ENCODE results near the gene XRCC3.

The XRCC3 gene

DNA sequence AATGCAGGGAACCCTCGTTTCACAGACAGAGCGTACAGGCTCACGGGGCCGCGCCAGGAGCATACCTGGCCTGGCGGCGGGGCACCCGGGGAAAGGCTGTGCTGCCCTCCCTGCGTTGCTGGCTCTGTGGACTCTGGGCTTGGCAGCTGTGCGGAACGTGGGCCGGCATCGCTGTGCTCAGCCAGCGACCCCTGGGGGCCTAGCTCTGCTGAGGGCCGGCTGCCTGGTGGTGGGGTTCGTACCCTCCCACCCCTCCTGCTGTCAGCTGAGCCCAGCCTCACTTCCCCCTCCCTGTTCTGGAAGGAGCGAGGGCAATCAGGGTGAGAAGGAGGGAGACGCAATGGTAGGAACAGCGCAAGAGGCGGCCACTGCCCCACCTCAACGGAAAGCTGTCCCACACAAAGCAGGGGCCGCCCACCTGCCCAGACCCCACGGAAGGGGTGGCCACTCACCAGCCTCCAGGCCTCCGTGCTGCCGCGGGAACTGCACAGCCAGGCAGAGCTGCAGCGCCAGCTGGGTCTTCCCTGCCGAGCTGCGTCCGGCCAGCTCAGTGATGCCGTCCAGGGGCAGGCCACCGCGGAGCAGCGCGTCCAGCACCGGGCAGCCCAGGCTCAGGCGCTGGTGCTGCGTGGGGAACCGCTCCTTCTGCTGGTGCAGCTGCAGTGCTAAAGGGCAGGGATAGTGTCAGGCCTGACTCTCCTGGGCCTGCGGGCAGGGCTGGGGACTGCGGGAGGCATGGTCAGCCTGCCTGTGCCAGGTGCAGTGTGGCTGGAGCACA is 8.5 kb downstream of the XRCC3 start:
- no peak for DNase-seq (ENCODE audit: low read depth)

DNA sequence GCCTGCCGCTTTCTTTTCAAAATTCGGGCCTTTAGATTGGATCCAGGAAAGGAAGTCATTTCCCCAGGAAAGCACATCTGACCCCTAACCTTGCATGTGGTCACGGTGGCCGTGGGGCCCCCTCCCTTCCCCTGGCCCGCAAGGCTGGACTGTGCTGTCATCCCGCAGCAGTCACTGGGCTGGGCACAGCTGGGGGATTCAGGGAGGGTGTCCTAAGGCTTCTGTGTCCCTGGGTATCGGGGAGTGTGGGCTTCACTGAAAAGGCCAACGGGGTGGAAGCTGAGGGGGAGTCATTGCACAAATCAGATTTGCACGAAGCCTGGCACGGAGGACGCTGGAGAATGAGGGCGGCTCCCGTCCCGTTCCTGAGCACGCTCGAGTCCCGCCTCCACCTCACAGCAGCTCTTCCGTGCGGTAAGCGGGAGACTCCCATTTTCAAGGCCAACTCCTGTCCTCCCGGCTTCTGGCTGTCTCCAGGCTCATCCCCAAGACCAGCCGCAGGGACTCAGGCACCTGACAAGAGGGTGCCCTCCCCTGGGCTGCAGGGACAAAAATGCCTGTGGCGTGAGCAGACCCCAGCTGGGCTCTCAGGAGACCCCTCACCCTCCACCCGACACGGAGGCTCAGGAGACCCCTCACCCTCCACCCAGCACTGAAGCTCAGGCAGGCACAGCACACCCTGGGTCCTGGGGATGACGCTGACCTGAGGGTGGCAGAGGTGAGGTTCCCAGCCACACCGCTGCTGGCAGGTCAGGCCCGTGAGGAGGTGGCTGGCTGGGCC is 9.6 kb downstream of the XRCC3 start:
- DNase-seq (ENCODE audit: low read depth), result no peak

DNA sequence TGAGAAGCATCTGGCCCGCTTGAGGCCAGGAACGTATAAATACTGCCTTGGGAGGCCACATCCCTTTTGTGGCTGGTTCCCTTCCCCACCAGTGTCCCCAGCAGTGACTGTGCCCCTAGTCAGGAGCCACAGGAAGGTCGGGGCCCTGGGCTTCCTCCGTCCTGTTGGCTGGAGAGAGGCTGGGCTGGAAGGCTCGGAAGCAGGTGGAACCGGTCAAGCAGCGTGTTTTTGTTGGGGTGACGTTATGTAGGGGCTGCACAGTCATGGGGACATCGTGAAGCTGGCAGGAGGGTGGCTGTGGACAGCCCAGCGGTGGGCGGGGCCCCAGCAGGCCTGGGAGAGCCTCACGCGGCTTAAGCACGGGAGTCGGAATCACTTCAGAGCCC is 10.1 kb downstream of the XRCC3 start:
- DNase-seq (ENCODE audit: low read depth), result no peak

DNA sequence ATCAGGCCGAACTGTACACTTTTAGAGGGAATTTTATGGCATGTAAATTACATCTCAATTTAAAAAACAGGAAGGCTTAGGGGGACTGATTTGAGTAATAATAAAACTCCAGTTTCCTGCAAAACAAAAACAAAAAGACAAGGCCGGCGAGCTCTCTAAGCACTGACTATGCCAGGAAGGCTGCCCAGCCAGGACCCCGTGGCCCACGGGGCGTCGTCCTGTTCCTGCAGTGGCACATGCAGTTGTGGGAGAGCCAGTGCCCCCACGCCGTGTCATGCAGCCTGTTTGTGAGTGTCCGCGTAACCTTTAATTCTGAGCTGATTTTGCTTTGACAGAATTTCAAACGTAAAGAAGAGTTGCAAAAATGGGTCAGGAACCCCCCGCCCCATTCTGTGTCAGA is 10.5 kb downstream of the XRCC3 start:
- DNase-seq (ENCODE audit: low read depth), result no peak

DNA sequence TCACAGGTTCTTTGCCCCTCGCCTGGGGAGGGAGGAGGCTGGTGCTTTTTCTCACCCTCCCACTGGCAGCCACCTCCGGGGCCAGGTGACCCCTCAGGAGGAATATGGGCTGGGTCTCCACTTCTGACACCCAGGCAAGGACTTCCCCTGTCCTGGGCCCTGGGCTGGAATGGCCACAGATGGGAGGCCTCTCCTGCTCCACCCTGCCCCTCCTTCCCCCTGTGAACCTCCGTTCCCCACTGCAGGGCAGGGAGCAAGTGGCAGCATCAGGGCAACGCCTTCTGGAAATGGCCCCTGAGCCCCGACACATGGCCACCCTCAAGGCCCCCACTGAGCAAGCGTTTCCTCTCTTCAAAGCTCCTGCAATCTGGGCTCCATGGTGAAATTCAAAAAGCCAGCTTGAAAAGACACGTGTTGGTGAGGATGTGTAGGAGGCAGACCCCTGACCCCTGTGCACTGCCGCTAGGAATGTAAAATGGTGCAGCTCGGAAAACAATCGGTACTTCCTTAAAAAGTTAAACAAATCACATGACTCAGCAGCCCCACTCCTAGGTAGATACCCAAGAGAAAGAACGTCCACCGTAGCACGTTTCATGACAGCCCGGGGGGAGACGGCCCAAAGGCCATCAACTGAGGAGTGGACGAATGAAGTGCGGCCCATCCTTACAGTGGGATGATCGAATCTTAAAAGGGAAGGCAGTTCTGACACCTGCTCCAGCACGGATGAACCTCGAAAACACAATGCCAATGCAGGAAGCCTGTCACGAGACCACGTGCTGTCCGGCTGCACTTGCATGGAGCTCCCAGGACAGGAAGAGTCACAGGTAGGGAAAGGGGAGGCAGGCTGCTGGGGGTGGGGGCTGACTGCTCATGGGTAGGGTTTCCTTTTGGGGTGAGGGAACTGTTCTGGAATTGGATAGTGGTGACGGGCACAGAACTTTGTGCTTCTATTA is 11.5 kb downstream of the XRCC3 start:
- DNase-seq (ENCODE audit: low read depth), result no peak

DNA sequence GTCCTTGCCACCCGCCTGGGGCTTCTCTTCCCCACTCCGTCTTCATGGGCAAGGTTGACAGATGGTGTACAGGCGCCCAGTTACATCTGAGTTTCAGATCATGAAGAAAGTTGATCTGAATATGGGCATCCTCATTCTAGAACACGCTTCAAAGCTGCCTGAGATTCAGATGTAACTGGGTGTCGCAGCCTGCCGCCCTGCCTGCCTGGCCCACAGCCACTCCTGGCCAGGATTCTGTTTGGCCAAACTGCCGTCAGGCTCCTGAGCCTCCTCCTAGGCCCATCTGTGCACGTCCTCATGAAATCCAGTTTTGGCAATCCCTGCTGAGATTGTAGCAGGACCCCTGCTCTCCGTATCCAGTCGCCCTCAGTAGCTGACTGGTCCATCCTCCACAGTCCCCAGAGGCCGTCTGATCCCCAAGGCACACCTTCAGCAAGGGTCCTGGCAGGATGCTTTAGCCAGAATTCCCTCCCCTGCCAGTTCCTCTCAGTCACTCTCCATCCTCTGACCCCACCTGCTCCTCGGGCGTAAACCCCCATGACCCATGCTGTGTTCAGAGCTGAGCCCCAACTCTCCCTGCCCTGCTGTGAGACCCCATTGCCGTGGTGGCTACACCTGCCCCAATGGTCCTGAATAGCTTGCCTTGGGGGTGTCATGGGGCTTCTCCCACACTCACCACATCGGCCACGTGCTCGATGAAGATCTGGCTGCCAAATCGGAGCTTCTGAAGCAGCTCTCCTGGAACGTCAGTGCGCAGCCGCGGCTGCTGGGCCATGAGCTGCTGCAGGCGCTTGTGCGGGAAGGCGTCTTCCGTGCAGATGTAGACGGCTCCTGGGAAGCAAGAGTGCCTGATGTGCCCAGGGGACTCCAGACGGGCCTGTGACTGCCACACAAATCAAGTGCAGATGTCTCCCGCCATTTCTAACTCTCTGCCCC is 12.5 kb downstream of the XRCC3 start:
- no peak for DNase-seq (ENCODE audit: low read depth)

DNA sequence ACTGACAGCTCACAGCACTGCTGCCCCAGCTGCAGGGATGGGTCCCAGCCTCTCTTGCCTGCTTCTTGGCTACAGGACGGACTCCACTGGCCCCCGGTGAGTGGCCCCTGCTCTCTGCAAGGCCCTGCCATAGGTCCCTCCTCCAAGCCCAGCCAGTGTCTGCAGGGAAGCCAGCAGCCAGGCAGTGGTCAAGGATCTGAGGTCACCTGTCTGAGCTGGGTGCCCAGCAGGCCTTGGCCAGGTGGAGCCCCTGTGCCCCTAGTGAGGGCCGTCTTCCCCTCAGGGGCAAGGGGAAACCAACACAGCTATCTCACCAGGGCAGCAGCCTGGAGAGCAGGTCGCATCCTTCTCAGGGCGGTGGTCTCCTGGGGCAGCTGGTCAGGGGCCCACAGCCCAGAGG is 13.2 kb downstream of the XRCC3 start:
- no peak for DNase-seq (ENCODE audit: low read depth)

DNA sequence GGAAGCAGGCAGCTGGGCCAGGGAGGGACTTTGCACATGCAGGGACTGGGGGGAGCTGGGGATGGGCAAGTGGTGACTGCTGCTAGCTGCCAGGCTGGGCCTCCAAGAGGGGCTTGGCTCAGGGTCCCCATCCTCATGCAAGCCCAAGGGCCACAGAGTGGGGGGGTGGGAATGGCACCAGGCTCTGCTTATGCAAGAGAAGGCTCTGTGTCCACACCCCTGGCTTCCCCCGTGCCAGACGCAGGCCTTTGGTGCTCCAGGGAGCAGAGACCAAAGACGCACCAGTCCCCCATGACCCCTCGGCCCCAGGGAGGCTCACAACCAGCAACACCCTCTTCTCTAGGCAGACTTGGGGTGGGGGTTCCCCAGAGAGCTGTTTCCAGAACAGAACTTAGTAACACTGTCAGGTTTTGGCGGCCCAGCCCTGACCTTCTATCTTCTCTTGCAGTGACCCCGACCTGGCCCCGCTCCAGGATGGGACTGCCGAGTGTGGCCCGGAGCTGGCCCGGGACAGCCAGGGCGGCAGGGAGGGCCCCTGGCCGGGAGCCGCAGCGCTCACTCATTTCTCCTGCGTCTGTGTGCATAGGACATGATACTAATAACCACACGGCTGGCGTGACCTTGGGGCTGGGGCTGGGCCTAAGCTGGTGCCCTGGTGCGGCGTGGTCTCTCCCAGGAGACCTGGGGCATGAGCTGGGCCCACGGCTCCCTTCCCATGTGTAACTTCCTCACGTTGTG is 14.3 kb downstream of the XRCC3 start:
- DNase-seq (ENCODE audit: low read depth), result no peak

DNA sequence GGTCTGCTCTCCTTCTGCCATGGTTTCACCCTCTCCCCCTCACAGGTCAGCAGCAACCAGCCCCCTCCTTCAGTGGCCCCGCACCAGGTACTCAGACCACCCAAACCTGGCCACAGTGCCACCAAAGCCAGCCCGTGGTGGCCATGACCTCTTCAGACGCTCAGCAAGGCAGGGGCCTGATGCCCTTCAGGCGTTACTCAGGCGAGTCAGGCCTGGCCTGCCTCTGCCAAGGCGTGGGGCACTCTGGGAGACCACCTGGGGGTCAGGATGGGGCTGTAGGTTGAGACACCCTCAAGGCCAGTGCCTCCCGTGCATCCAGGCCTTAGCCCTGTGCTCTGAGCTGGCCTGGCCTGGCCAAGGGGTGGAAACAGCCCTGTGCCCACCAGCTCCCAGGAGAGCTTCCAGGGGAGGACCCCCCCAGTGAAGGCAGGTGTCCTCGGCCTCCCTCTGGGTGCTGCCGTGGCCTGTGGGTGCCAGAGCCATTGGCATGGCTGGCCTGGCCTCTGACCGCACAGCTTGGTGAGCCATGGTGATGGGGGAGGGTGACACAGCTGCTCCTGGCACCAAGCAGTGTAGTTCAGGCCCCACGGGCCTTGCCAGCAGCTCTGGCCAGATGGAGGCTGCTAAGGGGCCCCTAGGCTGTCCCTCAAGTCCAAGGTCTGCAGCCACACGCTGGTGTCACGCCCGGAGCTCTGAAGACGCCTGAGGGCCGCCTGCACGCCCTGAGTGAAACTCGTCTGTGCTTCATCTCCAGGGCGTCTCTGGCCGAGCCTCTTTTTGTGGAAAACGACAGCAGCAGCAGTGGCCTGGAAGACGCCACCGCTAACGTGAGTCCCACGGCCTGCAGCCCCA is 15.1 kb downstream of the XRCC3 start:
- no peak for DNase-seq (ENCODE audit: low read depth)

DNA sequence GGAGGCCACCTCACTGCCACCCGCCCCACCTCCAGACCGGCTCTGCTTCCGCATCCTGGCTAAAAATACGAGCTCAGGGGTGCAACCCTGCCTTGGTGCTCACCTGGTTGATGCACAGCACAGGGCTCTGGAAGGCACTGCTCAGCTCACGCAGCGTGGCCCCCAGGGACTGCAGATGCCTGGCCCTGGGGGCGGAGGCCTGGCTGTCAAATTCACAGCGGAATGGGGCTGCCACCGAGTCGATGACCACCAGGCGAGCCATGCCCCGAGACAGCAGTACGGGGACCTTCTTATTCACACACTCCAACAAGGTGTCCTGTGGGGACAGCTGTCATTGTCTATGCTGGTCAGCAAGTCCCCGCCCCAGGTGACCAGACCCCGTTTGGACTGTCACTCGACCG is 16.0 kb downstream of the XRCC3 start:
- DNase-seq (ENCODE audit: low read depth), result no peak

DNA sequence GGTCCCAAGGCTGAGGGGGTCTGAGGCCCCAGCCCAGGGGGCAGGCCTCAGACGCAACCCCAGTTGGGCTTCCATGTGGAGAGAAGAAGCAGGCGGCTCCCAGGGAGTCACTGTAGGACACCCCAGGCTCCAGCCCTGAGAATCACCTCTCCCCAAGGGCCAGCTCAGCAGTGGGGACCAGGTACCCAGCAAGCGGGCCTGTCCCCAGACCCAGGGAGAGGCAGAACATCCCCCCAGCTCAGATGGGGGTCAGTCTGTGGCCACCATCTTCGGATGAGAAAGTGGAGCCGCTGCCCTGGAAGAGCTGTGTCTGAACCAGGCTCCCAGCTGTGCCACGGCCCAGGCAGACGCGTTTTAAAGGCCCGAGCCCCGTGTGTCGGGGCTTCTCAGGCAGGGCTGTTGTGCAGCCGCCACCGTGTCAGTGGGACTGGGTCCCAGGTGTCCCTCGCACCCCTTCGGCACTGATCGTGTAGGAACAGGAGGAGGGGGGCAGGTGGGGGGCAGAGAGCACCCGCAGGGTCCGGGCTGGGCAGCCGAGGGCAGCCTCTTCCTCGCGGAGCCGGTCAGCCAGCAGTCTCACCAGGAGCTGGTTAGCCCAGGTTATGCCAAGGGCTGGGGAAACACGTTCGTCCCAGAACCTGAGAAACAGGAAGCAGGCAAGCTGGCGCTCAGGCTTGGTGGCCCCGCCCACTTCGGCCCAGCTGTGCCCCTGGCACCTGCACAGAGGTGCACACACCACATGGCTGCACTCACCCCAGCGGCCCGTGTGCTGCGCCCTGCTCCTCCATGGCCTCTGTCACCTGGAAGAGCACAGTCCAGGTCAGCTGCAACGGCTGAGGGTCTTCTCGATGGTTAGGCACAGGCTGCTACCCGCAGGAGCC is 16.6 kb downstream of the XRCC3 start:
- DNase-seq (ENCODE audit: low read depth), result no peak

DNA sequence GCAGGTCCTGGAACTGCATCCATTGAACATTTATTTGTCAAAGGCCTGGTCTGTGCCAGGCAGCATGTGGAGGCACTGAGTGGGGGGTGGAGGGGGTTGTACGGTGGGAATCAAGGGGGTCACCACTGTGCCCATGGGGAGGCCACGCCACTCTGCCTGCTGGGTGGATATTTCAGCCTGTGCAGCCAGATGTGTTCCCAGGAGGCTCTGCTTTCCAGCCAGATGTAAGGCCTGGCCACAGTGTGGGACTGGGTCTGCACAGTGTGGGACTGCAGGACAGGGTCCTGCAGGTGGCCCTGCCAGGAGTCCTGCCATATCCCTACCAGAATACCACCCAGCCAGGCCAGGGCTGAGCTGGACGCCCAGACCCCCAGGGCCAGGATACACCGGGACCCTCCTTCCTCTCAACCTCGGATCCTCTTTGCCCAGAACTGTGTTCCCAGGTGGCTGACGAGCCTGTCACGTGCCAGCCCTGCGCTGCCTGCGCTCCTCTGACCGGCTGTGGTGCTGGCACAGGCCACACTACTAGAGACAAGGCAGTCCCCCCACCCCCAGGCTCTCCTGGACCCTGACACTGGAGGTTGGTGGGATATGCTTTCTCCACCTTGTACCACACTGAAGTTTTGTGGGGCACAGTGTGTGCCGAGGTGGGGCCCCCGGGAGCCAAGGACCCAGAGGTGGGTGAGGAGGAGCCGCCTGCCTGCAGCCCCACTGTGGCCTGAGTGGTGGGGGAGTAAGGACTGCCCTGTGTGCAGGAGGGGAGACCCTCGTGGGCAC is 17.5 kb downstream of the XRCC3 start:
- no peak for DNase-seq (ENCODE audit: low read depth)

DNA sequence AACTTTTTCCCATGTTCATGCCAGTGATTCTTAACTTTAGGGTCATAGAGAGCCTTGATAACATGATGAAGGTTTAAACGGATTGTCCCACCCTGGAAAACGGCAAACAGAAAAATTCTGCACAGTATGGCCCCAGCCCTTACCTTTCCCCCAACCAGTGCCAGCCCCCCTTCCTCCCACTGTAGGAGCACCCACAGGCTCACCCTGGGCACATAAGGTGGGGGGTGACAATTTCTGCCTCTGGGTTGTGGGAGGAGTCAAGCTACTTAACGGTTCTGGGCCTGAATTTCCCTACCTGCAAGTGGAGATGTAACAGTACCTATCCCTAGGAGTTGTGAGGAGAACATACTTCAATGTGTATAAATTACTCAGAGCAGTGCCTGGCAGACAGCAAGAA is 18.0 kb downstream of the XRCC3 start:
- no peak for DNase-seq (ENCODE audit: low read depth)

DNA sequence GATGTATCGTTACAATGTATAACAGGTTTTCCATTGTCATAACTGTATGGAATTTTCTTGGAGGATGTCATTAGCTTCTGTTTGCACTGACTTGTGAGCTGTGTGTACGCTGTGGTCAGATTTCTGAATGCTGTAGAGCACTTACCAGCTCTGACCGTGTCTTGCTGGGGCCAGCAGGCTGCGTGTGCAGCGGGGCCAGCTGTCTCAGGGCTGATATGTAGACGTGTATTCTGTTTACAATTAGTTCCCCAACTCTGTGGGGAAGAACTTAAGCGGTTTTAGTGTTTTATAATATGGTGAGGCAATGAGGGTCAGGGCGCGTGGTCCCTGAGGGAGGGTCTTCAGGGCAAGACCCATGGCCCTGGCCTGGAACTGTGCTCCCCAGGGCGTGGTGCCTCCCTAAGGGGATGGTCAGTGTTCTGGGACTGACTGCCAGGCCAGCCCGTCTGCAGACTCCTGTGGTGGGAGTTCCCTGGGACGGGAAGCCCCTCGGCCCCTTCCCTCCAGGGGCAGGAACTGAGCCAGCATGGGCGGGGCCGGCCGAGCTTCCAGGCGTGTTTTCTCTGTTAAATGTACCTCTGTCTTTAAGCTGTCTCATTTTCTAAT is 18.7 kb downstream of the XRCC3 start:
- no peak for DNase-seq (ENCODE audit: low read depth)

DNA sequence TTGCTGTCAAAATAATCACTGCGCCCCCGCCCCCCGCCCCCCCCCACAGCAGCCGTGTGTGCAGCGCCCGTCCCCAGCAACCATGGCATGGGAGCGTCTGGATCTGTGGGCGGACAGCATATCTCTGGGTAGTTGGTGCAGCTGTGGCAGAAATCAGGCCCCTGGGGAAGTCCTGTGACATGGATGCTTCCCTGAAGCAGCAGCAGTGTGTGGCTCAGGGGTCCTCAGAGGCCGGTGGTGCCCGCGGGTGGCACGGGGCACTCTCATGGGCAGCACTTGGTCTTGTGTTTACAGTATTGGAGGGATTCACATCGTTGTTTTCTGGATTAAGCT is 19.2 kb downstream of the XRCC3 start:
- no peak for DNase-seq (ENCODE audit: low read depth)

DNA sequence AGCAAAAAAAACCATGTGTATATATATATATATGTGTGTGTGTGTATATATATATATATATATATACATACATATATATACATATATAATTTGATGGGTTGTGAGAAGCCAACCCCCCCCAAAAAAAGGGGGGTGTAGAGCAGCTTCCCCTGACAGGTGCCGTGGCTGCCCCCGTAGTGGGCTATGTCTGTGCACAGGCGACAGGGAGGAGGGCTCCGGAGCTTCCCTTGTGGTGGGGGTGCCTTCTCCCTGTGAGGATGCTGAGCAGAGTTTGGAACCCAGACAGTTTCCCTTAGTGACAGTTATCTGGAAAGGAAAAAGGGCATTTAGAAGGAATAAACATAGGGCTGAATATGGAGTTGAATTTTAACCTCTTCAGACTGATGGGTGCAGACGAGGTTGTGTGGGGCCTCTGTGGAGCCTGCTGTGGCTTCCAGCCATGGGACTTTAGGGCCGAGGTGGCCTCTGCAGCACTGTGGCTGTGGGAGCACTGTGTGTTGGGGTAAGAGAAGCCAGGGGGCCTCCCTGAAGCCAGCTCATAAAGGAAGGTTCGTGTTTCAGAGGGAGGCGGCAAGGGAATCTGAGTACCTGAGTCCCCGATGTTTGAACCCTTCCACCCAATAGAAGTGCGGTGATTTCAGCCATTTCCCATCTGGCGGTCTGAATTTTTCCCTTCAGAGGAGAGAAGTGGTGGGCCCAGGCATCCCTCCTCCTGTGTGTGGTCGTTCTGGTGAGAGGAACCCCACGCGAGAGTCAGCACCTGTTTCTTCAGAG is 19.8 kb downstream of the XRCC3 start:
- no peak for DNase-seq (ENCODE audit: low read depth)

DNA sequence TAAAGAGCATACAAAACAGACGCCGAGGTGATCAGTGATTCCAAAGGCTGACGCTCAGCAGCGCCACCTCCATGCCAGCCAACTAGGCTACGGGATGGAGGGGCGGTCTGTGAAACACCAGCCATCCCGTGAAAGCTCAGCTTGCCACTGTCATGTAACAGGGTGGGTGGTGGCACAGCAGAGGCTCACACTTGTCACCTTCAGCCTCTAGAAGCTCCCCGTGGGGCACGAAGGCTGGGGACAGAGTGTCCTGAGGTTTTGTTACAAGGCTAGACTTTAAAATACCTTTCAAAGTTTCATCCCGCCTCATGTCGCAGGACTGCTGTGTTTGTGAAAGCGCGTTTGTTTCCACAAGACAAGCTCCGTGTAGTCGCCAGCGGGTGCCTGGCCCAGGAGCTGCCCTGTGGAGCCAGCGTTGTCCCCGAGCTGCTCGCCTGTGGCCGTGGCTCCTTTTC is 20.7 kb downstream of the XRCC3 start:
- no peak for DNase-seq (ENCODE audit: low read depth)
